Skin of body (tissue), 2 donors: ENCODE results near the gene PAK1. TPM values are rescaled to one million over a fixed set of nuclear protein-coding genes. Genes with fewer than 3 reads are reported as not detected.

Experiments
- DNase-seq: peaks from one replicate; lab custom pipeline; 2025; lab: John Stamatoyannopoulos, UW
- total RNA-seq: library from RNA; depleted of rRNA; stranded (reverse); fragments of >200 nt; gene quantifications from one replicate; pipeline ENCODE4 v1.2.3, GENCODE V29; 2014

PAK1 gene
- total RNA-seq, 1 donor from 2014 or later = 35.2 TPM

DNA sequence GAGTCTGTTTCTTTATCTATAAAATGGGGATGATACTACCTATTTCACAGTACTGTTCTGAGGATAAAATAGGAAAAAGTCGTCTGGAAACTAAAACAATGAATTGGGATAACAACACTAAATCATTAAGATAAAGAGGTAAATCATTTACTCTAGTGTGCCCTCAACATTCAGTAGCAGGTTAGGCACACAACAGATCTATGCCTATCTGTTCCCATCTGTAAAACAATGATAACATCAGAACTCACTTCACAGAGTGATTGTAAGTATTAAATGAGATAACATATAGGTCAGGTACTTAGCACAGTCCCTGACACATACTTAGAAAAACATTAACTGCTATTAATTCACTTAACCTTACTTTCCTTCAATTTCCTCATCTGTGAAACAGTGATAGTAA, 36.9 kb downstream of the PAK1 start:
- no peak for DNase-seq

DNA sequence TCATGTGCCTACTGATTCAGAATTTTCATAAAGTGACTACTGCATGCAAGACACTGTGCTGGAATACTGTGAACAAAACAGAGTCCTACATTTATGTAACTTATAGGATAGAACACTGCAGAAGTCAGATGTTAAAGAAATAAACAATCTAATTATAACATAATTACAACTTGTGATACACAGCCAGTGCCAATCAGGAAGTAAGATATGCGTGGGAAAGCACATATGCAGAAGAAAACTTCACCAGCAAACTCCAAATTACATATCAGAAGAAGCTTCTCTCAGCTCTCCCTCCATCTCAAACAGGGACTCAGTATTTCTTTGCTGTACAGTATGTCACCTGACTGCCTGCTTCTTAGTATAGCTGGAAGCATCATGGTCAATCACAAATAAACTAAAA, 37.4 kb downstream of the PAK1 start:
- DNase-seq = no peak

DNA sequence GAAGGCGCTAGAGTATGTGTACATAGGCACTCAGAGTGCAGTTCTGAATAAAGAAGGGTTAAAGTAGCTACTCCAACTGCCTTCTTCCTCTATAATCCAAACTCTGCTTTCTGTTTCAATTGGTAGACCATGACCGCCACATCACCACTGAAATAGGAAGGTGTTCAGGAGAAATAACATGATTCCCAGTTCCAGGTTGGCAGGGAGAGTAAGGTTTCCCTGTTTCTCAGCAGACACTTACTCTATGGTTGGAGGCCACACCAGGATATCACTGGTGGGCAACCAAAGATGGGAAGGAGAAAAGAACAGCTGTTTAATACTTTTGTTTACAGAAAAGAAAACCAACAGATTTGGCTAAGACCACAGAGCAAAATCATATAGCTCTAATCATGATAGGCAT, 37.9 kb downstream of the PAK1 start:
- DNase-seq = no peak

DNA sequence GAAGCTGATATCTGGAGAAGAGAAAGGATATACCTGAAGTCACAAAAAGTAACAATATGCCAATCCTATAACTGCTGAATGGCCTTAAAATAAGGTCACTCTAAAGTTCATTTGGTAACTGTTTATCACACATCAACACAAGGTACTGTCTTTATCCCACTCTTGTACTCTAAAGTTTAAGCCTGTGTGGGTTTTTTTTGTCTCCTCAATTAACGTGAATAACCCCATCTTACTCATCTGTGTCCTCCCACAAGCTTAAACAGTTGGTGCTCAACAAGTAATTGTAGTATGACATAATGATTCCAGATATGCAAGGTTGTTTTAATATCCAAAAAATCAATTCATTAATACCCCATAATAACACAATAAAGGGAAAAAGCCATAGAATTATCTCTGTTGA, 42.1 kb downstream of the PAK1 start:
- DNase-seq = no peak

DNA sequence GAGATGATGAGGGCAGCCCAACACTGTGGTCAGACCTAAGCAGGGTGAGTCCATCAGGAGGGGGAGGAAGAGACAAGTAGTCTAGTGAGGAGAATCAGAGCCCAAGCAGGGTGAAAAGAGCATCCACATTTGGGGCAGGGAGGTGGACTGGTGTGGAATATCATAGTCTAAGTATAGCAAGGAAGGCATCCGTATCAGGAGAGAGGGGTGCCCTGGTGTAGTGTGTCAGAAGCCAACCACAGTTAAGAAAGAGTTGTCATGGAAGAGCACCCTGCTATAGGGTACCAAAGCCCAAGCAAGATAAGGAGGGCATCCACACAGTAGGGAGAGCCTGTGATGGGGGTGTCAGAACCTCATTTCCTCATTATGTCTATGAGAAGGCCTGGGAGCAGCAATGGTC, 45.3 kb downstream of the PAK1 start:
- DNase-seq = no peak

DNA sequence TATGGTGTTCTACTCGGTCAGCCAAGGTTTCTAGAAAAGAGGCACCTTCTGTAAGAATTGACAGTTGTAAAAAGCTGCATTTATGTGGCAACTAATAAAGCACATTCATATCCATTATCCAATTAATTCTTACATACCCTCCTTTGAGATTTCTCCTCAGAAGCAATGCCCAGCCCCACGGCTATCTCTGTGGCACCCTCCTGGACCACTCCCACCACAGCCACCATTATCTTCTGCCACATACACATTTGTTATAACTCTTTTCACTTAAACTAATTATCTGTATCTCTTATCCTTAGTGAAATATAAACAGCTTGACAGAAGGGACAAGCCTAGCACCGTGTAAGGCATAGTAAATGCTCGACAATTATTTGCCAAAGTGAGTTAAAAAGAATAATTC, 48.5 kb downstream of the PAK1 start:
- no peak for DNase-seq

DNA sequence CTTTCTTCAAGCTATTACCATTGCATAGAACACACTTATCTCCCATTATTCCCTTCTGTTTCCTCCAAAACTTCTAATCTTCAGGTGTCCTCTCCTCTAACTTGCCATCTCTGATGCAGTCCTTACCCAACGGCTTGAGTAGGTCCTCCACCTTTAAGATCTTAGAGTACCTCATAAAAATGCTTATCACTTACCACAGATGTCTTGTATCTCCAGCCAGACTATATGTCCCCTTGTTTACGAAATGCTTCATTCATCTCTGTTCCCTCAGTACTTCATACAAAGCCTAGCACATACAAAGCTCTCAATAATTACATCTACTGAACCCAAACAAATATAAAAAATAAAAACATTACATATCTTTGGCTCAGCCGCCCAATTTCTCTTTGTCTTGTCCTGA, 49.2 kb downstream of the PAK1 start:
- DNase-seq = no peak

DNA sequence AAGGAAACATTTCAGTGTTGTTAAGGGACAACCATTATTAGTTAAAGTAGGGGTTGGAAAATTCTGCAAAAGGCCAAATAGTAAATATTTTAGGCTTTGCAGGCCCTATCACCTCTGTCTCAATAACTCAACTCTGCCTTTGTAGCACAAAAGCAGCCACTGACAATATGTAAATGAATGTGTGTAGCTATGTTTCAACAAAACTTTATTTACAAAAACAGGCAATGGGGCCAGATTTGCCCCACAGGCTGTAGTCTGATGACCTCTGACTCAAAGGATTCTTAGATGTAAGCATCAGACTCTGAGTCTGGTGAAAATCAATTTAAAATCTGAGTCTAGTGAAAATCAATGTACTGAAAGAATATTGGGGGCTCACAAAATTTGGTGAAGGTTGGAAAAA, 50.3 kb downstream of the PAK1 start:
- DNase-seq = no peak

DNA sequence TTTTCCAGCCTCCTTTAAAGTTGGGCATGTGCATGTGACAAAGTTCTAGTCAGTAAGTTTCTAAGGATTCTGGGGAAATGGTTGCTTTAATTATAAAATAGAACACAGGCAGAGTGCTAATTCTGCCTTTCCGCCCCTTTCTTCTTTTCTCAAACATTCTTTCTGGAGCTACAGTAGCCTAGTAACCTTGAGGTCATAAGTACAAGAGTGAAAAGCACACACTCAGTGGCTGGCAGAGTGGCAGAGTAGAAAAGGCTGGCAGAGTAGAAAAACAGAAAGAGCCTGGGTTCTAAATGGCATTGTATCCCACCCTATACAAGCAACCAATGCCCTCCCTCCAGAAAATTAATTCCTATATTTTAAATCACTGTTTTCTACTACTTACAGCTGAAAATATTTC, 51.2 kb downstream of the PAK1 start:
- DNase-seq = no peak

DNA sequence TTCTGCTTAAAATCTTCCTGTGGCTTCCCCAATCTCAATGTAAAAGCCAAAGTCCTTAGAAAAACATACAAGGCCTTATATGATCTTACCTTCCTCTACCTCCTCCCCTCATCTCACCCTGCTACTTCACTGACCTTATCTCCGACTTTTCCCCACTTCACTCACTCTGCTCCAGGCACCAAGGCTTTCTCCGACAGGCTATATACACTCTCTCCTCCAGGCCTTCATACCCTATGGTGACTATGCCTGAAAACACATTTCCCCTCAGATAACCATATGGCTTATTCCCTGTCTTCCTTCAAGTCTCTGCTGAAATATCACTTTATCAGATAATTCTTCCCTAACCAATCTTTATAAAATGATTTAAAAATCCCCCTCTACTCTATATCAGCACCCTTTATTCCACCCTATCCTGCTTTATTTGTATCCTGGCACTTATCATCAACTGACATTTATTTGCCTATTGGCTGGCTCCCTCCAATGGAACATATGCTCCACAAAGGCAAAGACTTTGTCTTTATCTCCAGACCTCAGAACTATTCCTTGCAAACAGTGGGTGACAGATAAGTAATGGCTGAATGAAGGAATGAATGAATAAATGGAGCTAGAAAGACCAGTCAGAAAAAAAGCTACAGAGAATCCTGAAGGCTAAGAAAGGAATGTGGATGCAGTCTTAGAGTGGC, 52.7 kb downstream of the PAK1 start:
- DNase-seq = no peak

DNA sequence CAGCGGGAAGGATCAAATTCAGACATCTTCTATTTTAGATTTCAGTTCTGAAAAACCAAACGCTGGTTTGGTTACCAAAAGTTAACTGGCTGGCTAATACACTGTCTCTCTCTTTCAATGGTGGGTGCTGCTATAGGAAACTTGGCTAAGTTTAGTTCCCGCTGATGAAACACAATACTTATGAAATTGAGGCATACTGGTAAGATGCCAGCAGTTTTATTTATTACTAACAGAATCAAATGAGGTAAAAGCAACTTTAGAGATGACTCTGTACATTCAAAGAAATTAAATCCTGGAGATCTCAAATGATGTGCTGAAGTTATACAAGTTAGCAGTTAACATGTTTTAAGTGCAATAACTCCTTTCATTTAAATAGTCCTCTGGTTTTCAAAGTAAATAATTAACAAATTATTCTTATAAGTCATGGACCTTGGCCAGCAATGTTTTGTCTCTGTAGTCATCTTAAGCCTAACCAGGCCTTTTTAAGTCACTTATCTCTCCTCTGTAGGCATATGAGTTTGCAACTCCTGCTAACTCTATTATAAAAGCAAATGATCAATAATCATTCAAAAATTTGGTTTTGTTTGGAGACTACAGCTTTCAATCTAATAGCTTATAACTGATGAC, 54.8 kb downstream of the PAK1 start:
- DNase-seq = no peak

DNA sequence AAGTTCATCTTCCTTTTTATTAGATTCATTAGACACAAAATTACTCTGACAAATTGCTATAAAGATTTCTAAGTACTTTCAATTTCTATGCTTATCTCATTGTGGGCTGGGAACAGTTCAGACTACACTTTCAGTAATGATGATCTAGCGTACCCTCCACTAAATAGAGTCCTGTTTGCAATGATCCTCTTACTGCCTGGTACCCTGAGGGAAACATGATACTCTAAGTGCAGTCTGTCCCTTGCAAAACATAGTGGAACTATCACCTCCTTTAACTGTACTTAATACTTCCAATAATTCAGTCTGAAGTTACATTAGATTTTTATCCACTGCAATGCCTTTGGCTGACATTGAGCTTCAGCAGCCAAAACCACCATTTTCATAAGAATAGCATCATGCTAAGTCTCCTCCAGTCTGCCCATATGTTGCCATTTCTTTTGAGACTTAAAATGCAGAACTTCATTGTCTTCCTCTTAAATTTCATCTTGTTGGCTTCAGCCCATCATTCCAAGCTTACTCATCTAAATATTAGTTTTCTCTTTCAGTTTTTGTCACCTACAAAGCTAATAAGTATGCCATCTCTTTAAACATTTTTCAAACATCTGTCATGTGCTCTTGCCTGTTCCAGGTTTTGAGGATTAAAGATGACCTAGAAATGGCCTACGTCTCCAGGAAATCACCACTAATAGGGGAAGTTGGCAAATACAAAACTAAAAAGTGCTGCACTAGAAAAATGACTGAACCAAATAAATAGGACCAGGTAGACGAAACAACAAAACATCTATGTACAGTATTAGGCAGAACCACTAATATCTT, 55.5 kb downstream of the PAK1 start:
- no peak for DNase-seq

DNA sequence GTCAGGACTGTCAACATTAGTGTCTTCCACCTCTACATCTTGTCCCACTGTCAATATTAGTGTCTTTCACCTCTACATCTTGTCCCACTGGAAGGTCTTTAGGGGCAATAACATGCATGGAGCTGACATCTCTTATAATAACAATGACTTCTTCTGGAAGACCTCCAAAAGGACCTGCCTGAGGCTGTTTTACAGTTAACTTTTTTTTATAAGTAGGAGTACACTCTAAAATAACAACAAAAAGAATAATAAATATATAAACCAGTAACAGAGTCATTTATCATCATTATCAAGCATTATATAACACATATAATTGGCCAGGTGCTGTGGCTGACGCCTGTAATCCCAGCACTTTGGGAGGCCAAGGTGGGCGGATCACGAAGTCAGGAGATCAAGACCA, 57.5 kb downstream of the PAK1 start:
- no peak for DNase-seq

DNA sequence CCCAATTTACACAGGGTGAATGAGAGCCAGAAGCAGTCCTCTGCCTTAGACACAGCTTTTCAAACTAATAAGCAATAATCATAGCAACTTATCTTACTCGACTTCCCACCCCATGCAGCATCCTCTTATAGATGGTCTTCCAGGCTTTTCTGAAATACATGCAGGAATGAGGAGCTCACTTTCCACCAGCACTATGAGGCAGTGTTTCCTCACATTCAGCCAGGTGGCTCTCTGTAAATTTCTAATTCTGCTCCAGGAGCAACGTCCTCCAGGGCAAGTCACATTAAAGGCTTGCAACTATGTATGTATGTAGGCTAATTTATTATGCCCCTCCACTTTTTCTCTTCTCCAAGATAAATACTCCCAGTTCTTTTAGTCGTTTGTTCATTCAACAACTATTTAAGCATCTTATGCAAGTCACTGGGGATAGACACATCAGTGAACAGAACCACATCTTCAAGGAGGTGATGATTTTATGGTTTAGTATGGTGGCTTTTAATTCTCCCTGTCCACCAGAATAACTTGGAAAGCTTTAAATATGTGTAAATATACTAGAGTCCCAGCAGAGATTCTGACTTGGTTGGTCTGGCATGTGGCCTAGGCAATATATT, 59.9 kb downstream of the PAK1 start:
- peak; percentile 4 for DNase-seq

DNA sequence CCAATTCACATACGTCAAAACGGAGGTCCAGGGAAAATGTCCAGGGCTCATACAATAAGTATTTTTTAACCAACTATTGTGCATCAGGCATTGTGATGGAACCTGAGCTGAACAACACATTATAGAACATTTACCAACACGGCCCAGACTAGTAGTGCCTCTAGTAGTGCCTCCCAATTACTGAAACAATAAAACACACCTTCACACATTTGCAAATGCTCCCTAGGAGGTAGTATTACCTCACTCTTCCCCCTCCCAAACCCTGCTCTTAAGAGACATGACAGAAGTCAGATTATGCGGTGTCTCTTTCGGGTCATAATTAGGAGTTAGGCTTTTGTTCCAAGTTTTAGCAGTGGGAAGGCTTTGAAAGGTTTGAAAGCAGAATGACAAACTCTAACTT, 61.1 kb downstream of the PAK1 start:
- no peak for DNase-seq

DNA sequence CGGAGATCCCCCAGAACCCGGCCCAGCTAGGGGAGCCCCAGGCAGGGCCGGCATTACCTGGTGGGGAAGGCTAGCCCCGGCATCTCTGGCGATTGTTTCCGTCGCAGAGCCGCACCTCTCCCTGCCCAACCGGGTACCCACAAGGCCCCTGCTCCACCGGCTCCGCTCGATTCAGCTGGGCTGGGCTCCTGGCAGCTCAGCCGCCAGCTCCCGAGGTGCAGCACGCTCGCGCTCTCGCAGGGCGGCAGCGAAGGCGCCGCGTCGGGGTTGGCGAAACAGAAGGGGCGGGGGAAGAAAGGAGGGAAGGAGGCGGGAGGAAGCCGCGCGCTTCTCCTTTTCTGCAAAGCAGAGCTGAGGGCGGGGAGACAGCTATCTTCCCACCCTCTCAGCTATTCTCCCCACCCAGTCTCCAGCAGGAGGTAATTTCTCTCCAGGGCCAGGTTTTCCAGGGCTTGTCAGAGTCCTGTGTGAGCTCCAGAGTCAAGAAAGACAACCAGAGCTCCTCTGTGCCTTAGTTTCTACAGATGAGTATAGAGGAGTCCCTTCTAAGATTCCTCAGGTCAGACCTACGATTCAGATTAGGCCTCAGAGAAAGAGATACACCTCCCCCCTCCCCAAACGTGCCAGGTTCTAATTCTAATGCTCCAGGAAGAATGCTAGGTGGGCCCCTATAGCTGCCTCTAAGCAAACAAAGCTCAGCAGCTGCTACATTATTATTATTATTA, 62.0 kb downstream of the PAK1 start:
- DNase-seq = peak; percentile 86

DNA sequence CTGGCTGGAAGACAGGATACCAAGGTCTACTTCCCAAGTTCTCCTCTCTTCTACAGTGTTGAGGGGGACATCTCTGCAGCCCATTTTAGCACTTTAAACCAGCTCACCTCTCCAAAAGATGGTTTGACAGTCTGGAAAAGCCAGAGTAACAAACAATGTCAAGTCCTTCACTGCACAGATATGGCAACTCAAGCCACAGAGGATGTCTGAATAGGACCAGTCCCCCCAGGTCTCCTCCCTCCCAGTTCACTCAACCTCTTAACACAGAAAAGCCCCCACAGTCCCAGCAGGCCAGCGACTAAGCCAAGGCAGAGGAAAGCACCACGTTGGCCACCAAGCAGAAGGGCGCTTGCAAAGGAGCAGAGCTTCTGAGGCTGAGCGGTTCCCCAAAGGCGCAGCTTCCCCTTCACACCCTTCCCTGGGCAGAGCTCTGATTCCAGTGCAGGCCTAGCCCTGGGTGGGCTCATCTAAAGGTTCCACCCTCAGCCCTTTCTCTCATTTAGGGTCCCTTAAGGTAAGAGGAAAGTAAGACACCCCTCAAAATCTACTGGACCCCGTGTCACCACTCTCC, 62.7 kb downstream of the PAK1 start:
- DNase-seq = peak; percentile 23

DNA sequence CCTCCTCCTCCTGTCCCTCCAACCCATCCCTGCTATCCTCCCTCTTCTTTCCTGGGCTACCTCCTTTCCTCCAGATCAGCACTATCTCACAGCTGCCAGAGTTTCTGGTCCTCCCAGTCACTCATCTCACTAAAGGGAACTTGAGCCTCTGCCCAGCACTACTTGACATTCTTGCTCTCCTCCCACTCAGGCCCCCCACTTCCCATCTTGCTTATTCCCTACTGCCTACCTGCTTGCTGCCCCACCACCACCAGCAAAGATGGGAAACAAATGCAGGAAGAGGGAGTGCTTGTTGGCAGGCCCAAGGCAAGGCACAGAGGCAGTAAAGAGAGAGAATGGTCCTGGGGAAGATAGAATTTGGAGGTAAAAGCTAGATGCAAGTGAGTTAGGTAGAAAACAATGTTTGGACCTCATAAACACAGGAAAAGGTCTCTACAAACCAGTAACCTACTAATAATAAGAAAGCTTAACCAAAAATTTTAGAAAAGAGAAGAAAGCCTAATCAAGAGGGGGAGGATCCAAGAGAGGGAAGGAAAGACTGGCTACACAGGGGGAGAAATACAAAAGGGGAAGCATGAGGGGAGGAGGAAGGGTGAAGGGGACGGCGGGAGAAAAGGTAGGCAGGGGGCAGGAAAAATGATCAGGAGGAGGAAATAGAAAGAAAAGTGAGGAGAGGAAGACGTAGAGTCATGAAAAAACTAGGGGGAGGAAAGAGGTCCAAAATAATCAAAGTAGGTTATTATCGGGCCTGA, 63.6 kb downstream of the PAK1 start:
- no peak for DNase-seq

DNA sequence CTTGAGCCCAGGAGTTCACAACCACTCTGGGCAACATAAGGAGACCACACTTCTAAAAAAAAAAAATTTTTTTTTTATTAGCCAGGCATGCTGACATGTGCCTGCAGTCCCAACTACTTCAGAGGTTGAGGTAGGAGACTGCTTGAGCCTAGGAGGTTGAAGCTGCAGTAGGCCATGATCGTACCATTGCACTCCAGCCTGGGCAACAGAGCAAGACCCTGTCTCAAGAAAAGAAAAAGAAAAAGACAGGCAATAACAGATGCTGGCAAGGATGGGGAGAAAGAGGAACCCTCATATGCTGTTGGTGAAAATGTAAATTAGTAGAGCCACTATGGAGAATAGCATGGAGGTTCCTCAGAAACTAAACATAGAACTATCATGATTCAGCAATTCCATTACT, 64.8 kb downstream of the PAK1 start:
- no peak for DNase-seq

DNA sequence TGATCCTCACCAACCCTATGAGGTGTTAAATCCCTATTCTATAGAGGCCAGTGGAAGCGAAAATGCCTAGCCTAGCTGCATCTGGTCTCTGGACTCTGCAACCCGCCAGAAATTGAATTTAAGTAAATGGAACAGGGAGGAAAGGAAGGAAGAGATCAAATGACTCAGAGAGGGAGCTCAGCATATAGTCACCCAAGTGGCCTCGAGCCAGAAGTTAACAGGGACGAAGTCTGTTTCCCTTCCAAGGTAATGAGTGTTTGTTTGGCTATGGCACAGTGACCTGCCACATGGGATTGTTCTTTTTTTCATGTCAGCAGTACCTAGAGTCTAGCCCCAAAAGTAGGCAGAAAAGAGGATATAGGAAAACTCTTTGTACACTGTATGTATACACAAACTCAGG, 66.3 kb downstream of the PAK1 start:
- no peak for DNase-seq

DNA sequence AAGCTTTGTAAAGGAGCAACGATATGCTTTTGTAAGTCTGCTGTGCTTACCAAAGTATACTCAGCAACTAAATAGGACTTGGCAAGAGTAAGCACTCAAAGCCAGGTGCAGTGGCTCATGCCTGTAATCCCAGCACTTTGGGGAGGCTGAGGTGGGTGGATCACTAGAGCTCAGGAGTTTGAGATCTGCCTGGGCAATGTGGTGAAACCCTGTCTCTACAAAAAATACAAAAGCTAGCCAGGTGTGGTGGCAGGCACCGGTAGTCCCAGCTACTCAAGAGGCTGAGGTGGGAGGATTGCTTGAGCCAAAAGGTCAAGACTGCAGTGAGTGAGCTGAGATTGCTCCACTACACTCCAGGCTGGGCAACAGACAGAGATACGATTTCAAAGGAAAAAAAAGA, 67.5 kb downstream of the PAK1 start:
- no peak for DNase-seq
